HepG2 (cell line): ENCODE measurements around the gene THOC5. TPM values are rescaled to one million over a fixed set of nuclear protein-coding genes. Genes with fewer than 3 reads are reported as not detected.
"Not testable (repeated sequence)": the region's sequence is repeated elsewhere in the genome, so short reads cannot be mapped to it uniquely, and the experiment has no call there.

ENCODE experiments used
- ATAC-seq: fragments of 200-7000 bp; cut with Tn5 transposase; 3 replicates; pipeline ENCODE4 v1.9.1; 2020; ENCODE audit warnings: mild to moderate bottlenecking, moderate library complexity
- BruUV-seq: library from RNA; stranded (reverse); fragments of 400-500 nt; replicated peaks from 2 replicates; lab custom pipeline; 2021; lab: Mats Ljungman, UMichigan
- CTCF ChIA-PET: fragments of 300-600 bp; formaldehyde crosslinking; extraction: SDS; loops from one replicate; lab custom pipeline; 2021; ENCODE audit warnings: low total read pairs, inconsistent platforms, low intra/inter-chr PET ratio; lab: Yijun Ruan, JAX
- POLR2A ChIA-PET: fragments of 350-600 bp; sonication (Branson Sonifier 250); formaldehyde crosslinking; loops from one replicate; lab custom pipeline; 2020; ENCODE audit warnings: antibody characterized with exemption, inconsistent platforms; lab: Yijun Ruan, JAX
- DNase-seq: peaks from one replicate; pipeline ENCODE4 v3.0.0-alpha.2; 2015; ENCODE audit warnings: low spot score
- FAIRE-seq: peaks from 3 replicates; lab custom pipeline; 2011; peaks lifted over from hg19 to GRCh38; lab: Jason Lieb, UNC
- H2AFZ ChIP-seq: one replicate; pipeline ENCODE4 v1.6.1; 2011; ENCODE audit warnings: low read length, inconsistent platforms
- H3K27ac ChIP-seq: fragments of 300-600 bp; 3 replicates; pipeline ENCODE4 v1.8.0; 2011; ENCODE audit warnings: mixed run types, mild to moderate bottlenecking, mixed read lengths, low read length, inconsistent platforms; ENCODE audit not compliant: insufficient read depth; ENCODE audit errors: extremely low read length
- H3K27me3 ChIP-seq, 2 experiments: fragments of 200-600 bp in 1 of 2; 2 replicates in 1 of 2; 3 replicates in 1 of 2; pipeline versions ENCODE4 v1.6.0 to v1.8.0; 2011; ENCODE audit warnings: low read length in 2 of 2, mild to moderate bottlenecking in 2 of 2, moderate library complexity in 2 of 2, inconsistent platforms in 1 of 2; ENCODE audit not compliant: insufficient read depth in 2 of 2, control insufficient read depth in 1 of 2
- H3K36me3 ChIP-seq, 2 experiments: fragments of 200-600 bp in 1 of 2; replicated peaks in 1 of 2; 2 replicates in 1 of 2; 3 replicates in 1 of 2; pipeline versions ENCODE4 v1.5.1 to v1.8.0; 2011; ENCODE audit warnings: low read length in 2 of 2, inconsistent platforms in 1 of 2; ENCODE audit not compliant: insufficient read depth in 2 of 2, control insufficient read depth in 1 of 2
- H3K4me1 ChIP-seq: 2 replicates; pipeline ENCODE4 v1.5.1; 2012; ENCODE audit warnings: low read length, inconsistent platforms; ENCODE audit not compliant: insufficient read depth
- H3K4me2 ChIP-seq: 2 replicates; pipeline ENCODE4 v1.6.0; 2011; ENCODE audit warnings: low read depth, low read length, inconsistent platforms
- H3K4me3 ChIP-seq, 3 experiments: fragments of 200-600 bp in 1 of 3; sonication (generic), shearing (Covaris generic) in 1 of 3; replicated peaks in 1 of 3; 2 replicates each; pipeline ENCODE4 v1.5.1; 2011 to 2016; ENCODE audit warnings: low read length in 3 of 3, inconsistent platforms in 2 of 3, low read depth in 2 of 3, mild to moderate bottlenecking in 2 of 3, control low read depth in 1 of 3, mixed read lengths in 1 of 3; ENCODE audit not compliant: insufficient read depth in 1 of 3
- H3K79me2 ChIP-seq: one replicate; pipeline ENCODE4 v1.6.1; 2011; ENCODE audit warnings: low read length, inconsistent platforms; ENCODE audit not compliant: insufficient read depth
- H3K9ac ChIP-seq: 2 replicates; pipeline ENCODE4 v1.6.0; 2011; ENCODE audit warnings: mild to moderate bottlenecking, low read depth, low read length, inconsistent platforms; ENCODE audit not compliant: insufficient read depth
- H3K9me3 ChIP-seq: 2 replicates; pipeline ENCODE4 v1.5.1; 2012; ENCODE audit warnings: mild to moderate bottlenecking, low read length
- H4K20me1 ChIP-seq: 2 replicates; pipeline ENCODE4 v1.6.0; 2011; ENCODE audit warnings: inconsistent platforms, mild to moderate bottlenecking, low read length, moderate library complexity; ENCODE audit not compliant: insufficient read depth
- CSRNP2 ChIP-seq: sonication (generic); formaldehyde crosslinking; conservative IDR thresholded peaks from 2 replicates; pipeline ENCODE4 v1.8.0; 2022; ENCODE audit warnings: low read depth, missing genetic modification reagents
- FOSL2 ChIP-seq: sonication (generic); formaldehyde crosslinking; IDR thresholded peaks from 2 replicates; pipeline ENCODE4 v1.4.0; 2020; ENCODE audit warnings: missing genetic modification reagents
- FOXC1 ChIP-seq: sonication (generic); formaldehyde crosslinking; IDR thresholded peaks from 2 replicates; pipeline ENCODE4 v1.8.0; 2022; ENCODE audit warnings: mild to moderate bottlenecking, missing genetic modification reagents, borderline replicate concordance
- PLRG1 ChIP-seq: fragments of 450-650 bp; conservative IDR thresholded peaks from 2 replicates; pipeline ENCODE4 v1.6.1; 2016
- PRPF4 ChIP-seq: fragments of 200-400 bp; formaldehyde crosslinking; IDR thresholded peaks from 2 replicates; pipeline ENCODE4 v1.6.1; 2016; ENCODE audit warnings: low read length, low read depth; ENCODE audit not compliant: poor library complexity, severe bottlenecking
- ZNF121 ChIP-seq: sonication (generic); formaldehyde crosslinking; IDR thresholded peaks from 2 replicates; pipeline ENCODE4 v1.5.0; 2020; ENCODE audit warnings: mild to moderate bottlenecking, missing genetic modification reagents
- ZNF274 ChIP-seq: sonication (generic); formaldehyde crosslinking; IDR thresholded peaks from 2 replicates; pipeline ENCODE4 v1.5.1; 2020; ENCODE audit warnings: mild to moderate bottlenecking, missing genetic modification reagents
- ZNF335 ChIP-seq: sonication (generic); formaldehyde crosslinking; IDR thresholded peaks from 2 replicates; pipeline ENCODE4 v1.4.0; 2020; ENCODE audit warnings: missing genetic modification reagents
- WGBS: methylation state at CpG from one replicate; pipeline ENCODE4 v1.1.6; 2017; ENCODE audit warnings: low lambda C conversion rate; 5-methylcytosine and 5-hydroxymethylcytosine counted together
- in situ Hi-C: cut with HindIII; loops from 2 replicates; pipeline ENCODE4 v1.10.0; 2017; ENCODE audit warnings: low pct_unique_long_range_greater_than_20kb; ENCODE audit not compliant: extremely low pct_ligation_motif_present
- intact Hi-C: fragments of 100-400 bp; cut with micrococcal nuclease; formaldehyde crosslinking; loops from one replicate; pipeline ENCODE4 v1.10.0; 2022; ENCODE audit not compliant: unreplicated experiment
- polyA plus RNA-seq, 8 experiments: library from polyadenylated mRNA; depleted of rRNA in 3 of 8; stranded (reverse) in 7 of 8; unstranded in 1 of 8; fragments of >200 nt; fragmentation: Illumina TruSeq in 4 of 8; extraction: Trizol in 4 of 8; gene quantifications; 2 replicates each; pipeline versions ENCODE4 v1.2.1 to v1.2.3, GENCODE V29; 2011 to 2016; ENCODE audit warnings: low read depth in 4 of 8, missing spikeins in 1 of 8, mixed read lengths in 1 of 8; ENCODE audit not compliant: insufficient read depth in 1 of 8
- total RNA-seq, 5 experiments: library from RNA; depleted of rRNA; stranded (reverse); fragments of >200 nt; fragmentation: Illumina TruSeq; extraction: Trizol; gene quantifications; 2 replicates each; pipeline ENCODE4 v1.2.3, GENCODE V29; 2016; ENCODE audit warnings: low read depth in 1 of 5

The THOC5 gene
- total and polyA plus RNA-seq, 2 of the 13 experiments (the other 11 are each of a cell fraction or from before 2014, with no cell fraction given), result 45.8 to 46.7 TPM

GRCh38 chr22:29596408-29596807, 42.9 kb upstream of the THOC5 start:
- ATAC-seq (no peak), FAIRE-seq (no peak), DNase-seq (no peak)
- H3K9me3 ChIP-seq, result no peaks in the 10 kb centered on the region
- BruUV-seq, result no TSS peak
- H4K20me1 ChIP-seq, result no peaks in the 10 kb centered on the region
- in situ Hi-C loops, result no loop called here
- CTCF ChIA-PET, result no interaction called here
- H3K9ac ChIP-seq, result peak overlapping the region; percentile 78
- H3K79me2 ChIP-seq, result no peaks in the 10 kb centered on the region
- H3K4me1 ChIP-seq, result peaks cover 28% of the 10 kb centered on the region
- no peak for TF ChIP-seq ZNF274
- peak; percentile 83 for TF ChIP-seq ZNF121 (CRISPR knock-in tag)
- no peak for TF ChIP-seq FOXC1
- TF ChIP-seq PLRG1, result no peak
- no peak for TF ChIP-seq CSRNP2 (CRISPR knock-in tag)
- TF ChIP-seq PRPF4, result no peak
- peak; percentile 41; the same call in 1 of the 2 replicates for TF ChIP-seq FOSL2 (CRISPR knock-in tag)
- TF ChIP-seq ZNF335 (CRISPR knock-in tag), result no peak
- no peaks in the 10 kb centered on the region for H3K36me3 ChIP-seq
- no peak overlapping the region for H2AFZ ChIP-seq
- intact Hi-C loops, result no loop called here
- H3K27me3 ChIP-seq, result no peaks in the 10 kb centered on the region
- 75% methylated on average over 10 of the region's 10 CpGs for WGBS
- H3K4me3 ChIP-seq, result peak overlapping the region in 1 of 3 experiments; percentile 73; a peak in 3 of 6 replicates
- peak overlapping the region; percentile 90 for H3K4me2 ChIP-seq
- H3K27ac ChIP-seq, result no peak overlapping the region
- POLR2A ChIA-PET, result interaction anchor here (1.3 to 4.6 kb wide), 10 partner anchors 8 to 208 kb away, joined by 5 to 50 read pairs (median 22); partner anchors contain the start of genes AP1B1, NIPSNAP1 and THOC5

- DNase-seq, H4K20me1 ChIP-seq, H3K9me3 ChIP-seq, H3K9ac ChIP-seq, in situ Hi-C loops, CTCF ChIA-PET, H3K27ac ChIP-seq, H3K79me2 ChIP-seq, BruUV-seq, H2AFZ ChIP-seq, intact Hi-C loops, H3K27me3 ChIP-seq, H3K4me3 ChIP-seq, H3K36me3 ChIP-seq, FAIRE-seq: not testable (repeated sequence)
- POLR2A ChIA-PET, result interaction anchor here (0.8 to 4.6 kb wide), 6 partner anchors 9 to 40 kb away, joined by 3 to 50 read pairs (median 12); partner anchors contain the start of genes NIPSNAP1 and THOC5
- TF ChIP-seq FOSL2 (CRISPR knock-in tag), result peak; percentile 70
- WGBS, result 0% methylated on average over 5 of the region's 6 CpGs
- Histone ChIP-seq H3K4me2 (peak overlapping the region; percentile 38), H3K4me1 (peaks cover 33% of the 10 kb centered on the region)
- ATAC-seq, result peak; percentile 14; the same call in 2 of the 3 replicates
These were observed 40.9 kb upstream of the THOC5 start for GRCh38 chr22:29594447-29594846.
